NCI-H510A treated with DMSO at 0.1 percent for 48 hours (cell line): Measurements from ENCODE around the gene C20orf202.

Source experiments
- DNase-seq: peaks from one replicate; lab custom pipeline; 2025; lab: John Stamatoyannopoulos, UW

C20orf202 gene

GRCh38 chr20:1184638-1185315 lies 18.5 kb upstream of the C20orf202 start, which contains the start of gene TMEM74B:
TSS of gene TMEM74B (minus strand) at chr20:1184981. CDS start at chr20:1183801, 1,180 bp downstream.
- DNase-seq: no peak

GRCh38 chr20:1185316-1185741 lies 17.9 kb upstream of the C20orf202 start:
- DNase-seq: peak; percentile 31

DNA sequence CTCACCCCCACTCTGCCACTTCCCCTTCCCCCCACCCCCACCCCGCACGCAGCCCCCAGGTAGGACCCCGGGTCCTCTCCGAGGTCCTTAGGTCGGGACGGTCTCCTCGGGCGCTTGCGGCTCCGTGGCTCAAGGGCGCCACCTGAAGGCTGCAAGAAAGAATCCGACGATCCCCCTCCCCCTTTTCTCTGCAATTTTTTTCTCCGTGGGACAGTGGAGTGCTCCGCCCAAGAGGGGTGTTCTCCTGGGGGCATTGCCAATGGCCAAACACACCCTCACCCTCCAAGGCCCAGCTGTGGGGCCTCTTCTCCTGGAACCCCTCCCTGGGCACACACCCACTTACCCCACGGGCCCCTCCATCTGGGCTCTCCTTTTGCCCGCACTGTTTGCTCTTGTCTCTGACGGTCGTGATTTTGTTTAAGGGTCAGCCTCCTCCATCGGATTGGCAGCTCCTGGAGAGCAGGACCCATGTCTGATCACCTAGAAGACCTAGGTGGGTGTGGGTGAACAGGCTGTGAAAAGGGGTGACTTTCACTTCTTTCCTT lies 17.4 kb upstream of the C20orf202 start:
- DNase-seq: peak; percentile 57

- DNase-seq: no peak
These were observed 16.8 kb upstream of the C20orf202 start for GRCh38 chr20:1186367-1186991.

DNA sequence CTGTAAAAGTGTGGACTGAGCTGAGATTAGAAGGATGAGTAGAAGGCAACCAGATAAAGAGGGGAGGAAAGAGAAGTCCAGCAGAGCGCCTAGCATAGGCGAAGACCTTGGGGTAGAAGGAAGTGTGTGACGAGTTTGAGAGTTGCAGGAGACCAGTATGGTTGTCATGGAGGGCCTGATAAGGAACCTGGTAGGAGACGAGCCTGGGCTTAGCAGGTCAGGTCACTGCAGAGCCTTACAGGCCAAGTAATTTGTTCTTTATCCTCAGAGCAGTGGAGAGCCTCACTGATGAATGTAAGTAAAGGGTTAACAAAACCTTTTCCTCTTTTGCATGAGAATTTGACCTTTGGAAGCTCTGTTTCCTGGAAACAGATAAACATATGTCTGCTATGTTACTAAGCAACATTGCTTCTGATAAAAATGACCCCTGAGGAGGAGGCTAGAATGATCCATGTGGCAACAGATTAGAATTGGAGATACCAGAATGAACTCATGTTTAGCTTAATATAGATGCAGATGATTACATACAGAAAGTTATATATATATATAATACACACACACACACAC lies 15.6 kb upstream of the C20orf202 start:
- DNase-seq: no peak

DNA sequence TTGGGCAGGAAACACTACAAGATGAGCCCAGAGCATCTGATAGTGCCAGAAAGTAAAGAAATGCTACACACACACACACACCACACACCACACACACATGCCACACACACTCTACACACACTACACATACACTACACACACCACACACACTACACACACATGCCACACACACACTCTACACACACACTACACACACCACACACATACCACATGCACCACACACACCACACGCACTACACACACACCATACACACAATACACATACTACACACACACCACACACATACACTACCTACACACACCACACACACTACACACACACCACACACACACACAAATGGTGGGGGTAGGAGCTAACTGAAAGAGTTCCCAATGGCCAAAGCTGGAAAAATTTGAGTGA lies 14.9 kb upstream of the C20orf202 start:
- no peak for DNase-seq

DNA sequence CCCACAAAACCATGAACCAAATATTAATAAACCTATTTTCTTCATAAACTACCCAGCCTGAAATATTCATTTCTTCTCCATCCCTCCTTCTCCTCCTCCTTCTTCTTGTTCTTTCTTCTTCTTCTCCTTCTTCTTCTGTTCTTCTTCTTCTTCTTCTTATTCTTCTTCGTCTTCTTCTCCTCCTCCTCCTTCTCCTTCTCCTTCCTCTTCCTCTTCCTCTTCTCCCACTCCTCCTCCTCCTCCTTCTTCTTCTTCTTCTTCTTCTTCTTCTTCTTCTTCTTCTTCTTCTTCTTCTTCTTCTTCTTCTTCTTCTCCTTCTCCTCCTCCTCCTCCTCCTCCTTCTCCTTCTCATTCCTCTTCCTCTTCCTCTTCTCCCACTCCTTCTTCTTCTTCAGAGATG lies 13.4 kb upstream of the C20orf202 start:
- DNase-seq: no peak

DNA sequence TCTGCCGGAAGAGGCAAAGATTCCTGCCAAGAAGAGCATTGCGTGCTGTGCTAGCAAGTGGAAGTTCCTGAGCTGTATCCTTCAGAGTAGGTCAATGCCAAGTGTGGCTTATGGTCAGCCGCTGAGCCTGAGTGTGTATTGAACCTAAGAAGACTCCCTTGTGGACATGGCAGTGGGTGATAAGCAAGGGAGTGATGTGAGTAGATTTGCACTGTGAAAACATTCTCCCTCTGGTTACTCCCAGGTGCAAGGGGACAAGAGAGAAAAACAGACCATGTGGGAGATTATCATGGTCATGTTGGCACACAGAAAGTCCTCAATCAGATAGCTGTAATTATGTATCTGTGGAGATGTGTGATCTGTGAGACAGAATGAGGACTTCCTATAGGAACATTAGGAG lies 12.4 kb upstream of the C20orf202 start:
- no peak for DNase-seq

GRCh38 chr20:1191299-1191698 lies 12.0 kb upstream of the C20orf202 start:
- no peak for DNase-seq

- no peak for DNase-seq
These were observed 8.0 kb upstream of the C20orf202 start for GRCh38 chr20:1195226-1195625.

- no peak for DNase-seq
These were observed 6.6 kb upstream of the C20orf202 start for GRCh38 chr20:1196634-1197033.

GRCh38 chr20:1197801-1198200 lies 5.5 kb upstream of the C20orf202 start:
- DNase-seq: no peak

GRCh38 chr20:1198751-1199150 lies 4.5 kb upstream of the C20orf202 start:
- DNase-seq: no peak

GRCh38 chr20:1199212-1199873 lies 3.9 kb upstream of the C20orf202 start:
- no peak for DNase-seq

GRCh38 chr20:1199964-1200363 lies 3.3 kb upstream of the C20orf202 start:
- no peak for DNase-seq

DNA sequence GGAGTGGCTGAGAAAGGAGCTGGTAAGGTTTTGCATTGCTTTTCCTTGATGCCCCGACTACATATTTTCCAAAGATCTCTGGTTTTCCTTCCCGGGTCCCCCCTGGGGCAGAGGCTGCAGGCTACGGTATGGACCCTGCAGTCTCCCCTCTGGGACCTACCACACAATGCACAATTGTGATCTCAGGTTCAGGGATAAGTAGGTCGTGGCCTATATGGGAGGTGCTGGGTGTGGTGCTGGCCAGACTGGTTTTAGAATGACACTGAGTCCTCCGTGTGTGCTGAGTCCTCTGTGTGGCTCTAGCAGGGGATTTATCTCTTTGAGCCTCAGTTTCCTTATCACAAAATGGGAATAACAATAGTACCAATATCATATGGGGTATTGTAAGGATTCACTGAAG lies 376 bp downstream of the C20orf202 start:
- no peak for DNase-seq

DNA sequence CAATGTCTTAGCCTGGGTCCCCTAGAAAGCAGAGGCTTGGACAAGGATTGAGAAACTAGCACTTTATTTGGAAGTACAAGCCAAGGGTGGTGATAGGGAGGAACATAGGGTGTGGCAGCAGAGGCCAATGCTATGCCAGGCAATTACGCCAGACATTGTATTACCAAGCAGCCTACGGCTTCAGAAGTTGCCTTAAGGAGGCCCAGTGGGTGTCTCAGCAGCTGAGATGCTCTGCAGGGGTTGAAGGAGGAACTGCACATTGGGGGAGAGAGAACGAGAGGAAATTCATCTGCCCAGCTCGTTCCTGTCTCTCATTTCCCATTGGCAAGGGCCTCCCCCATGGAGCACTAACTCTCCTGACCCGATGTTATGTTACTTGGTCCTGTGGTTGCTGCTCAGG lies 859 bp downstream of the C20orf202 start:
- DNase-seq: no peak

GRCh38 chr20:1204576-1204975 lies 1.3 kb downstream of the C20orf202 start:
- no peak for DNase-seq

- no peak for DNase-seq
These were observed 2.5 kb downstream of the C20orf202 start for GRCh38 chr20:1205802-1206201.

DNA sequence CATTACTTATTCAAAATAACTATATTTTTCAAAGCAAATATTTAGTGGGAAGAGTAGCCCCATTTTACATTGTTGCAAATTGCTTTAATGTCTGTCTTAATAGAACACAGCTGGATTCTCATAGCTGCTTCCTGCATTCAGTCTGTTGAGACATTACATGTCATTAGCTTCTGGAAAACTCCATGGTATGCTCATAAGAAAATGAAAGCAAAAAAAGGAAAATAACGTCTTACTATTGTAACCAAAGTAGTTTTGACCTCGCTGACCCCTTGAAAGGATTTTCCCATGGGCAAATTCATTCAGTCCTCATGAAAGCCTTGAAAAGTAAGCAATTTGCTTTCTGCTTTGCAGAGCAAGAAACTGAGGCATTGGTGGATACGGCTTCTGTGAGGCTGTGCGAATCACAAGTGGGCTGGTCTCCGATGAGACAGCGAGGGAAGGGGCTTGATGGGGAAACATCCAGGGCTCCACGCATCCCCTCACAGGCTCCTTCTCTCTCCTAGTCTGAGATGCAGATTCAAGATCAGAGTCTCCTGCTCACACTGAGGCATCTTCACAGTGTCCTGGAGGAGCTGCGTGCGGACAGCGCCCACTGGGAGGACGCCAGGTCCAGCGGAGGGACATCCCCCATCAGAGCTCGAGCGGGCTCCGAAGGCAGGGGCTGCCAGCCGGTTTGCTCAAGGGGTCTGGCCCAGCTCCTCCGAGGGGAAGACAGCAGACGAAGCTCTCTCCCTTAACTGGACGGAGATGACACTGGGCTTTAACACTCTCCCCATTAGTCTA lies 3.3 kb downstream of the C20orf202 start:
- DNase-seq: no peak

DNA sequence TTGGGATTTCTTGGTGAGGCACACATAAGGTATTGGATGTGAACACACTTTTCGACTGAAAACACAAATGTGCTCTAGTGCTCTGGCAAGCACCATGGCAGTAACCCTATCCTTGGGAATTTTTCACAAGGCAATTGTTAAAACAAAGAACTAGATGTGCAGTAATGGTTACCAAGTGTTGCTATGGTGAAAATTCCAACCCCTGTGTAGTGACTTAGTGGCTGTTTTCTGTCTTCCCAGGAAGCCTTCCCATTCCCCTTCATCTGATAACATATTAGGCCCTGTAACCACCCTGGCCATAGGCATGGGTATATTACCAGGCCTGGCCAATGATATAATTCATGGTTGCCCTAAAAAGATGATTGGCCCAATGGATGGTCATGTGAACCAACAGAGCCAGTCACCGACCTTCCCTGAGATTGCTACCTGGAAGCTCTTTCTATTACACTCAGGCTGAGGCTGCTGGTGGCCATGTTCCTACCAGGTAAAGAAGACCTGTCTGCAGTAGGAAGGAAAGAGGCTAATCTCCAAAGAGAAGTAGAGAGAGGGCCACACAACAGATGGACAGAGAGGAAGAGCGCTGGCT lies 4.1 kb downstream of the C20orf202 start:
- no peak for DNase-seq
